8988T (cell line): Measurements from ENCODE around the gene GPD1L.
"Not testable (repeated sequence)": the region's sequence is repeated elsewhere in the genome, so short reads cannot be mapped to it uniquely, and the experiment has no call there.

Experiments
- DNase-seq: peaks from one replicate; pipeline ENCODE4 v3.0.0; 2011

The GPD1L gene

GRCh38 chr3:32106929-32107362 lies 526 bp downstream of the GPD1L start:
- DNase-seq: no peak

GRCh38 chr3:32108224-32108623 lies 1.8 kb downstream of the GPD1L start:
- not testable (repeated sequence) for DNase-seq

GRCh38 chr3:32109256-32109655 lies 2.8 kb downstream of the GPD1L start:
- DNase-seq: no peak

GRCh38 chr3:32110233-32110760 lies 3.9 kb downstream of the GPD1L start:
- DNase-seq: no peak

GRCh38 chr3:32111560-32111959 lies 5.1 kb downstream of the GPD1L start:
- DNase-seq: no peak

- DNase-seq: no peak
These were observed 7.1 kb downstream of the GPD1L start for GRCh38 chr3:32113566-32113965.

- DNase-seq: no peak
These were observed 7.6 kb downstream of the GPD1L start for GRCh38 chr3:32113981-32114545.

- not testable (repeated sequence) for DNase-seq
These were observed 8.3 kb downstream of the GPD1L start for GRCh38 chr3:32114546-32115386.

GRCh38 chr3:32117320-32117719 lies 10.9 kb downstream of the GPD1L start:
- no peak for DNase-seq

- DNase-seq: no peak
These were observed 11.8 kb downstream of the GPD1L start for GRCh38 chr3:32118215-32118614.

GRCh38 chr3:32120471-32120870 lies 14.1 kb downstream of the GPD1L start:
- DNase-seq: no peak

GRCh38 chr3:32121137-32121536 lies 14.7 kb downstream of the GPD1L start:
- no peak for DNase-seq

GRCh38 chr3:32123620-32124019 lies 17.2 kb downstream of the GPD1L start:
- no peak for DNase-seq

- DNase-seq: no peak
These were observed 18.6 kb downstream of the GPD1L start for GRCh38 chr3:32125012-32125411.

- no peak for DNase-seq
These were observed 20.0 kb downstream of the GPD1L start for GRCh38 chr3:32126305-32127015.

GRCh38 chr3:32127219-32127826 lies 20.9 kb downstream of the GPD1L start:
- no peak for DNase-seq

- no peak for DNase-seq
These were observed 22.5 kb downstream of the GPD1L start for GRCh38 chr3:32128936-32129335.

- DNase-seq: no peak
These were observed 23.4 kb downstream of the GPD1L start for GRCh38 chr3:32129832-32130231.

- no peak for DNase-seq
These were observed 25.7 kb downstream of the GPD1L start for GRCh38 chr3:32132121-32132520.

- no peak for DNase-seq
These were observed 26.3 kb downstream of the GPD1L start for GRCh38 chr3:32132706-32133105.

- DNase-seq: no peak
These were observed 30.3 kb downstream of the GPD1L start for GRCh38 chr3:32136703-32137102.

- DNase-seq: no peak
These were observed 31.4 kb downstream of the GPD1L start for GRCh38 chr3:32137870-32138269.

GRCh38 chr3:32138545-32139104 lies 32.2 kb downstream of the GPD1L start:
- DNase-seq: no peak
